NCI-H1105 (cell line): ENCODE results near the gene IL18.
"Not testable (repeated sequence)": the region's sequence is repeated elsewhere in the genome, so short reads cannot be mapped to it uniquely, and the experiment has no call there.

Experiments used
- DNase-seq: peaks from one replicate; lab custom pipeline; 2025; lab: John Stamatoyannopoulos, UW

The IL18 gene

DNA sequence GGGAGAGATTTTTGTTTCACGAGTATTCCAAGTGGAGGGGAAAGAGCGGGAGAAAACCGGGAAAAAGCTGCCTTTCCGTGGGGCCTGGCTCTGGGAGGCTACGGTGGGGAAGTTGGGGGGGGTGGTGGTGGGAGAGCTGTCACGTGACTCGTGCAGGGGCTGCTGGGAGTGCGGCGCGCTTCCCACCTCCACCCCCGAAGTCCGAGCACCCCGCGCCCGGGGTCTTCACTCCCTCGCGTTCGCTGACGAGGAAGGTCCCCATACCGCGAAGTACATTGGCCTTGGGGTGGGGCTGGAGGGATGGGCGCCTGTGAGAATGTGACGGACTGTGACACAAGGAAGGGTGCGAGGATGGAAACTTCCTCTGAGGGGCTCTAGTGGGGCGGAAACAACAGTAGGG lies 3.3 kb upstream of the IL18 start, which contains the start of gene TEX12:
TSS of gene TEX12 (plus strand) at position 228 of the 400 bp plus-strand sequence. CDS start 1,897 bp downstream, outside the sequence.
- no peak for DNase-seq

DNA sequence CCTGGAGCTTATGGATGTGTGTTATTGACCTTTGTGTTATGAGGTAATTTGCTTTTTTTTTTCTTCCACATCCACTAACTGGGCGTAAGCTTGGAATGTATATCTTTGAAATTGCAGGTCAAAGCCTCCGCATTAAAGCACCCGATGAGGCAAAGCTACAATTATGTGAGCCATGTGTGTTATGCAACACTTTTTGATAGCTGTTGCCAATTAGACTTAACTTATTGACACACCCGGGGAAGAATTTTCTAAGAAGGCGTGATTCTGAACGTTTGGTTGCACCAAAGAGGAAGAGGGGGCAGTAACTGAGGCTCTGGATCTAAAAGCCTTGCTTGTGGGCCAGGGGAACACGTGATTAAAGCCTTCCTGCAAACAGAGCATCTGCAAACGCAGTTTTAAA lies 2.7 kb upstream of the IL18 start:
- DNase-seq, result no peak

GRCh38 chr11:112165049-112165448 lies 1.2 kb upstream of the IL18 start:
- no peak for DNase-seq

DNA sequence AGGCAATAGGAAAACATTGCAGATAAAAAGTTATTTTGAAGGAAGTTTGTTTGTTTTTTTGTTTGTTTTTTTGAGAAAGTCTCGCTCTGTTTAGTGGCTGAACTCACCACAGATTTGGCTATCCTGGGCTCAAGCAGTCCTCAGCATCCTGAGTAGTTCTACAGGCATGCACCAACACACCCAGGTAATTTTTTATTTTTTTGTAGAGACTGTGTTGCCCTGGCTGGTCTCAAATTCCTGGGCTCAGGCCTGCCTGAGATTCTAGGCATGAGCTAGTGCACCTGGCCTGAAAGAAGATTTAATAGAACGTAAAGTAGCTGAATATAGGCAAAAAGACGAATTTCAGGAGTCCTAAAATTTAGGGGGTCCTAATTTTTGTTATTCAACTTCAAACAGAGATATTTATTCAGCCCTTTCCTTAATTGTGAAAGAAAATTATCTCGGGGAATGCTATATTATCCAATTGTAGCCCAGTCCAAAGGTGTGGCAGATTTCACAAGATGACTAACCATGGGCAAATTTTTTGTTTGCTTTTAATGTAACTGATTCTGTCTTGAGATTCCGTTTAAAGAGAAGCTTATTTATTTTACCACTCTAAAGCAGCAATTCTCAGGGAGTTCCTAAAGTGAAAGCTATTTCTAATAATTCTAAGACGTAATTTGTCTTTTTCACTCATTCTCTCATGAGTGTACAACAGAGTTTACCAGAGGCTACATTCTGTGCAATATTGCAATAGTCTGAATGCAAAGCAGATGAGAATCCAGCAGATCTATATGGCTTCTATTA lies 940 bp downstream of the IL18 start:
- DNase-seq, result no peak

GRCh38 chr11:112162200-112162599 lies 1.7 kb downstream of the IL18 start:
- not testable (repeated sequence) for DNase-seq

- DNase-seq, result no peak
Measured at GRCh38 chr11:112161012-112161411, 2.9 kb downstream of the IL18 start.

- no peak for DNase-seq
Measured at GRCh38 chr11:112160091-112160848, 3.6 kb downstream of the IL18 start.

GRCh38 chr11:112159098-112160065 lies 4.5 kb downstream of the IL18 start:
- no peak for DNase-seq

GRCh38 chr11:112156956-112157766 lies 6.7 kb downstream of the IL18 start:
- DNase-seq, result no peak

- no peak for DNase-seq
Measured at GRCh38 chr11:112156153-112156955, 7.5 kb downstream of the IL18 start.

DNA sequence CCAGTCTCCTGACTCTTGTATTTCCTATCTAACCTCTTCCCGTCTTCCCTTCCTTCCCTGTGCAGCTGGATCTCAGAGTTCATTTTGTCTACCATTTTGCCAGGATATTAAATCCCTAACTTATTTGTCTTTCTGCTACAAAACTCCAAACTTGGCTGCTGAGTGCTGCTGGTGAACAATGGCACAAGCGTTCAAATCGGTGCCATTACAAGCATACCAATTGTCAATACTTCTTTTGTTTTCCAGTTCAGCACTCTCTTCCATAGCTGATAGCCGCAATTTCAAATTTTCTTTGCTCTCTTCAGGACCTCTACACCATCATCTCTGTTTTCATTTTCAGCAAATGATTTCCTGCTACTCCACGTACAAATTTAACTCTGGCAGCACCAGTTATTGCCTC lies 13.4 kb downstream of the IL18 start:
- DNase-seq, result no peak

DNA sequence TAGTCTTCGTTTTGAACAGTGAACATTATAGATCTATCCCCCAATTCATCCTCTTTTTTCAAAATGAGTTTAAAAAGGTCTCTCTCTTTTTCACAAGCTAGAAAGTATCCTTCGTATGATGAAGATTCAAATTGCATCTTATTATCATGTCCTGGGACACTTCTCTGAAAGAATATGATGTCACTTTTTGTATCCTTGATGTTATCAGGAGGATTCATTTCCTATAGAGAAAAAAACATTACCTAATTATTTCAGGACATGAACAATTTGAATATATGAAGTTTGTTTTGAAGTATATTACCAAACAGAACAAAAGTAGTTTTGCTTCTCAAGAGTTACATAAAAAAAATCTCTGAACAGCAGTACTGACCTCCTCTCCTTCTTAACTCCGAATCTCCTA lies 20.3 kb downstream of the IL18 start:
- no peak for DNase-seq

GRCh38 chr11:112134473-112134872 lies 29.4 kb downstream of the IL18 start:
- DNase-seq, result no peak

DNA sequence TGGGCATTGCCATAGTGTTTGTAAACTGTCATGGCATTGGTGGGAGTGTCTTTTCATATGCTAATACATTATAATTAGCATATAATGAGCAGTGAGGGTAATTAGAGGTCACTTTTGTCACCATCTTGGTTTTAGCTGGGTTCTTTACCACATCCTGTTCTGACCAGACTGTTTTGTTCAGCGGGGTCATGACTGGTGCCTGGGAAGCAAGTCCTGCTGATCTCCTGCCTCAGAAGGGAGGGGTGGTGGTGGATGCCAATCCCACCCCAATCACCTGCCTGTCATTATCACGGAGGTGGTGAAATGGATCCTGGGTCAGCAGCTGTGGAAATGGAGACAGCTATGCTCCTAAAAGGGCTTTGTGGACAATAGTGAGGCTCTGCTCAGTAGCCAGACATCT lies 31.2 kb downstream of the IL18 start:
- no peak for DNase-seq

- DNase-seq, result no peak
Measured at GRCh38 chr11:112129656-112130055, 34.2 kb downstream of the IL18 start.

DNA sequence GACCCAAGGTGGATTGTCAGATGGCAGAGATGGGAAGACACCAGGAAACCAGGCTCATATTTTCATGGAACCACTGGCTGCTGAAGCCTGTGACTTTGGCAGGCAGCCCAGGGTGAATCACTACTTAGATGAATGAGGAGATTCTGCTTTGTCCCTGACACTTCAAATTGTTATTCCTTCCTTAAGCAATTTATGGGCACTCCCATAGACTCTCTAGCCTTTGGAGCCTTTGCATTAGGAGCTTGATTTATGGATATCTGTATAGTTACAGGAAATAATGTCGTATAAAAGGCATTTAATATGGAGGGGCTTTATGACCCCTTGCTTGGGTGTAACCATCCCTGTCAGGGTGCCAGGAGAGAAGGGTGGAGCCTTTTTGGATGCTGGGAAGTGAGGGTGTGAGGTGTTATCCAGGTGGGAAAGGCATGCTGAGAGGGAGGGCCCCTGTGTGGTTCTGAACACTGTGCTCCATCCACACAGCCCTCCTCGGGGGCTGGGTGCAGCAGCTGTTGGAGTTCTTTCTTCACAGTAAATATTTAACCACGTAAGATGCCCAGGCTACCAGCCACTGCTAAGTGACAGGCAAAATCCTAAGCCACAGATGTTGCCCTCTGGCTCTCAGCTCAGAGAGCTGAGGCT lies 35.3 kb downstream of the IL18 start:
- DNase-seq, result peak; percentile 43

- DNase-seq, result no peak
Measured at GRCh38 chr11:112127056-112127455, 36.8 kb downstream of the IL18 start.

DNA sequence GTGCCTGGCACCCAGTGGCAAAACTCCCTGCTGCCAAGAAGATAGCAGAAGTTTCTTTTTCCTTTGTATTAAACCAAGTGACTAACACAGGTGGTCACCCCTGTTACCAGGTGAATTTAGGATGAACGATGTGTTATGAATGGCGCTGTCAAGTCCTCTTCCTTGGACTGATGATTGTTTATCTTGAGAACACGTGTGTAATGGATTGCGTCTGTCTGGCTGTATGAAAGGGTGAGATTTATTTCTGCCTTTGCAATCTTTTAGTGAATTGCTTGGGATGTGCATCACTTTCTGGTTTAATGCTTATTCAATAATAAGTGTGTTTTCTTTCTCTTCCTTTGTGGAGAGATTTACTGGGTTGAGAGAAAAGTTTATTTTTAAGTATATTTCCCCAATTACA lies 40.8 kb downstream of the IL18 start:
- no peak for DNase-seq

DNA sequence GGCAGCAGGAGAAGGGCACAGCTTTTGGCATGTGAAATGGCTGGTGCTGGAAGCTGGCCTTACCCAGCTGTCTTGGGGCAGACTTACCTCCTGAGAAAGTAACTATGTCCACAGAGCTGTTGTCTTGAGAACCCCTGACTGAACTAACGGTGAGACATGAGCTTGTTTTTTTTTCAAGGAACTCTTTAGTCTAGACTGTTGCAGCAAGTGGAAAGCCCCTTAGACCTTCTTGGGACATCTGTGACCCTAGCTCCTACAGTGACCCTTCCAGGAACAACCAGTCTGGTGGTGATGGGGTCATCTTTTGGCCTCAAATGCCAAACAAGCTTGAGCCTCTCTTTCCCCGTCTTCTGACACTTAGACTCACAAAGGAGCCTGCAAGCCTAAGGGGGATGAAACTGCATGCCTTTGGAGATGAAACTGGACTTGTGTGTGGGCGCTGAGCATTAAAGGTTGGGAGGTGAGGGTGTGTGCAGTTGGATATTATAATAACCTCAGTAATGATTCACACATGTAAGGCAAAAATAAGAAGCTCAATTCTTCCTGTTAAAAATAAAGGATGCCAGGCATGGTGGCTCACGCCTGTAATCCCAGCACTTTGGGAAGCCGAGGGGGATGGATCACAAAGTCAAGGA lies 41.8 kb downstream of the IL18 start:
- no peak for DNase-seq
